ENCODE measurements around the gene MEF2D.

MEF2D gene

DNA sequence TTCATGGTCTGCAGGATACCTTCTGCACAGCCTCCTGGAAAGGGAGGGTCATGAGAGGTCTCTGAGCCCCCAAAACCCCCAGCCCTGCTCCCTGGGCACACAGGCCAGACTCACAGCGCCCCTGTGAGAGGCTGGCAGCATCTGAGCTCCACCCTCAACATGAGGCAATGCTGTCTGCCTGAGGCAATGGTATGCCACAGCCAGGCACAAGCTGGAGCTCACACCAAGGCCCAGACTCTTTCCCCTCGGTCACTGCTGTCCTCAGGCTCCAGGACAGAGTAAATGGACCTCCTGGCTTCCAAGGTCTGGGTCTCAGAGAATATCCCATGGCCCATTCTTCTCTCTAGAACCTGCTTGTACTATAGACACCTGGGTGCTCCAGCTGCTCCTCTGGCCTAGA lies 17.2 kb downstream of the MEF2D start:
- no peak overlapping the region for H3K4me3 ChIP-seq (ENCODE audit: low read depth, low read length)
- no peak for DNase-seq (ENCODE audit: low read depth)
- TF ChIP-seq, protein P1, sequence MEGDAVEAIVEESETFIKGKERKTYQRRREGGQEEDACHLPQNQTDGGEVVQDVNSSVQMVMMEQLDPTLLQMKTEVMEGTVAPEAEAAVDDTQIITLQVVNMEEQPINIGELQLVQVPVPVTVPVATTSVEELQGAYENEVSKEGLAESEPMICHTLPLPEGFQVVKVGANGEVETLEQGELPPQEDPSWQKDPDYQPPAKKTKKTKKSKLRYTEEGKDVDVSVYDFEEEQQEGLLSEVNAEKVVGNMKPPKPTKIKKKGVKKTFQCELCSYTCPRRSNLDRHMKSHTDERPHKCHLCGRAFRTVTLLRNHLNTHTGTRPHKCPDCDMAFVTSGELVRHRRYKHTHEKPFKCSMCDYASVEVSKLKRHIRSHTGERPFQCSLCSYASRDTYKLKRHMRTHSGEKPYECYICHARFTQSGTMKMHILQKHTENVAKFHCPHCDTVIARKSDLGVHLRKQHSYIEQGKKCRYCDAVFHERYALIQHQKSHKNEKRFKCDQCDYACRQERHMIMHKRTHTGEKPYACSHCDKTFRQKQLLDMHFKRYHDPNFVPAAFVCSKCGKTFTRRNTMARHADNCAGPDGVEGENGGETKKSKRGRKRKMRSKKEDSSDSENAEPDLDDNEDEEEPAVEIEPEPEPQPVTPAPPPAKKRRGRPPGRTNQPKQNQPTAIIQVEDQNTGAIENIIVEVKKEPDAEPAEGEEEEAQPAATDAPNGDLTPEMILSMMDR (conservative IDR thresholded peaks at IDR 0.05; ENCODE audit: low read depth, low read length), result no peak

DNA sequence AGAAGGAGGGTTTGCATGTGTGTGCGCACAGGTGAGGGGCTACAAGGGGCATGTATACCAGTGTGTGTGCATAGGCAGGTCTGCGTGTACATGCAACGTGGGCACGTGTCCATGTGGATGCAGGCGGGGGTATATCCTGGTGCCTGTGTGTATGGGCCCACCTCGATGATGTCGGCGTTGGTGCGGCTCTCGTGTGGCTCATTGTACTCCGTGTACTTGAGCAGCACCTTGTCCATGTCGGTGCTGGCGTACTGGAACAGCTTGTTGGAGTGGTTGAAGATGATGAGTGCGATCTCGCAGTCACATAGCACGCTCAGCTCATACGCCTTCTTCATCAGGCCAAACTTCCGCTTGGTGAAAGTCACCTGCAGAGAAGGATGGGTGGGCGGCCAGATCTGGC lies 18.3 kb downstream of the MEF2D start:
- DNase-seq (ENCODE audit: low read depth), result no peak
- no peak overlapping the region for H3K4me3 ChIP-seq (ENCODE audit: low read depth, low read length)
- TF ChIP-seq, protein P1 (conservative IDR thresholded peaks at IDR 0.05; ENCODE audit: low read depth, low read length), result no peak

DNA sequence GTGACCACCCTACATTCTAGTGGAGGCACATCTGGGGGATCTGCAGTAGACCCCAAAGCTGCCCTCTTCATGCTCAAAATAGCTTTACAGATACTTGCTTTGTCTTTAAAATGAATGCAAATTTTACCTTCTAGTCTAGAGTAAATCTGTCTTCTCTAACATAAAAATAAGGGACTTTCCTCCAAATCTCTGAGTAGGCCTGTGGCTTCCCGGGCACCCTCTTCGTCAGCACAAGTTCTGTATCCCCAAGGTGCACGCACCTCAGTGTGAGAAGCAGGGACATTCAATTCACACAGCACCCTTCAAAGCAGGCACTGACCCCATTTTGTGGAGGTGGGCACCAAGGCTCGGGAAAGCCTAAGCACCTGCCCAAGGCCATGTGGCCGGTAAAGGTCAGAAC lies 19.0 kb downstream of the MEF2D start:
- TF ChIP-seq, protein P1 (conservative IDR thresholded peaks at IDR 0.05; ENCODE audit: low read depth, low read length), result no peak
- no peak for DNase-seq (ENCODE audit: low read depth)
- H3K4me3 ChIP-seq (ENCODE audit: low read depth, low read length), result no peak overlapping the region

DNA sequence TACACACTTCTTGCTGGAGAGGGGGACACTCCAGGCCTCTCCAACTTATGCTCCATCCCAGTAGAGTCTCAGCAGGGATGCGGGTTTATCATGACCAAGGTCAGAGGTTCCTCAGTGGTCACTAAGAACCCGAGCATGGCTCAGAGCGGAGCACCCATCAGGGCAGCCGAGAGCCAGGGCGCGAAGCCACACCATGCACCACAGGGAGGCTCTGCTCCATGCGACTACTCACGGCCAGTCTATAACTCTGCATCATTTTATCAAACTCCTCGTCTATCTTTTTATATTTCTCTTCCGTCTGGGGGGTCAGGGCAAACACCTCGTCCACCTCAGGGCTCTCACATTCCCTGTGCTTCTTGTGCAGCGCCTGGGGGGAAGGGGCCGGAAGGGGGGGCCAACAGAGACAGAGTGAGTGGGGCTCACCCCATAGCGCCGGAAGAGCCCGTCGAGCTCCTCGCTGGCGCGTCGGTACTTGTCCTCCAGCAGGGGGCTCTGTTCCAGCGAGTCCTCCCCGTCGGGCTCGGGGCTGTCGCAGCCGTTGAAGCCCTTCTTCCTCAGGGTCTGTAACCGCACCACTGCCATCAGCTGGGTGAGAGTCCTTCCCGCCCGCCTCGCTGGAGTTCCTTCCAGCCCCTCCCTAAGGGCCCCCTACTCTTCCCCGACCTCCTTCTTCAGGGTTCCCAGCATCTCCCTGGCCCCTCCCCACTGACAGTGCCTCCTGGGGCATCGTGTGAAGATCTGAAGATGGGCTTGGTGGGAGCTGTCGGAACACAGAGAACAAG lies 20.0 kb downstream of the MEF2D start:
- H3K4me3 ChIP-seq (ENCODE audit: low read depth, low read length), result no peak overlapping the region
- DNase-seq (ENCODE audit: low read depth), result peak; percentile 58
- TF ChIP-seq, protein P1 (conservative IDR thresholded peaks at IDR 0.05; ENCODE audit: low read depth, low read length), result peak; percentile 81

DNA sequence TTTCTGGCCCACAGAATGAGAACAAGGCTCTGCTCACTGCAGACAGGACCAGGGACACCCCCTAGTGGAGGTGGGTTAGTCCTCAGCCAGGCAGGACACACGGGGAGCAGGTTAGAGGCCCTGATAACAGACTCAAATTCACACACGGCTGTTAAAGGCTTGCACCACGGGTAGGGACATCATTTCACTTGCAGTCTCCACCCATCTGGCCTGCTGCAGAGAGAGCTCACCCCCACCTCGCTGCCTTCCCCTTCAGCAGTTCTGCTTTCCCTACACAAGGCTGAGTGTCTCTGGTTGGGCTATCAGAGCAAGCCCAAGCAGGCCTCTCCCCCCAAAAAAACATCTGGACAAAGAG lies 20.6 kb downstream of the MEF2D start:
- no peak overlapping the region for H3K4me3 ChIP-seq (ENCODE audit: low read depth, low read length)
- TF ChIP-seq, protein P1 (conservative IDR thresholded peaks at IDR 0.05; ENCODE audit: low read depth, low read length), result peak; percentile 44
- DNase-seq (ENCODE audit: low read depth), result no peak

DNA sequence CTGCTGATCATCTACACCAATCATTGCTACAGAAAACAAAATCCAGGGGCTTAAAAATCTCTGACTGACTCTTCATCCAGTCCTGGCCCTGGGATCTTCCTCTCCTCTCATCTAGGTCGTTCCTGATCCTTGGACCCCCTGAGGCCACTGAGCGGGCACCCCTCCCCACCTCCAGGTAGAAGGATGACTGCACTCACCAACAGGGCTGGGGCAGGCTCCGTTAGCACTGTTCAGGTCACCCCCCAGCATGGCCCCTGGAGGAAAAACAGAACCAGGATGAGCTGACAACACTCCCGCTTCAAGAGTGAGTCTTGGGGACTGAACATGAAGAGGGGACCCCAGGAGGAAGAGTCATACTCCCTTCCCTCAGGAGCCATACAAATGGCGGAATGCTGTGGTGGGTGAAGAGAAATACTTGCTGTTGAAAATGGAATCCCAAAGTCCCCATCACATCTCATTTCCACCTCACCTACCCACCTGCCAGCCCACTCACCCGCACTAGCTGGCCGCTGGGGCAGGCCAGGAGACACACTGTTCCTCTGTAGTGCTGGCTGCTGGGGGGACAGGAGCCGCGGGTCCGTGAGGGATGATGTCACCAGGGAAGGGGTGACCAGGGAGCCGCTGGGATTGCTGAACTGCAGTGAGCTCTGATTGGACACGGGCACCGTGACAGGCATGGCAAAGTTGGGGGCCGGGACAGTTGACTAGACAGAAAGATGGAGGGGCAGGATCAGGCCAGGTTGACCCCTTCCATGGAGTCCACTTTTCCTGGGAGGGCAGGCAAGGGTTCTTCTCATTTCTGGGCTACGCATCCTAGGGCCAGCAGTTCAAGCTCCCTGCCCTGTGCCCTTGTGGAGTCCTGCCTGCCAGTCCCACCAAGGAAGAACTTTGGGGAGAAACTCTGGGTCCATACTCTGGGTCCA lies 21.2 kb downstream of the MEF2D start:
- TF ChIP-seq, protein P1 (conservative IDR thresholded peaks at IDR 0.05; ENCODE audit: low read depth, low read length), result no peak
- DNase-seq (ENCODE audit: low read depth), result no peak
- H3K4me3 ChIP-seq (ENCODE audit: low read depth, low read length), result no peak overlapping the region

All from choroid plexus epithelial cell (primary cell).